Activated CD4-positive, CD25-positive, alpha-beta regulatory T cell treated with anti-CD3 and anti-CD28 coated beads, Interleukin-2, amount 50 U/mL, for 24 hours (primary cell): ENCODE data around the gene HOXA2.

Experiments
- ATAC-seq, 2 donors: fragments of 150-1000 bp; cut with Tn5 transposase; one replicate each; pipeline ENCODE4 v1.10.0; 2021; ENCODE audit warnings: mild to moderate bottlenecking in 1 of 2, moderate library complexity in 1 of 2

The HOXA2 gene

GRCh38 chr7:27097686-27098577, 4.6 kb downstream of the HOXA2 start:
- no peak for ATAC-seq

- ATAC-seq, result no peak
Observed at GRCh38 chr7:27096768-27097514, 5.5 kb downstream of the HOXA2 start.

GRCh38 chr7:27095897-27096767, 6.4 kb downstream of the HOXA2 start, which contains the start of gene HOXA1:
TSS of gene HOXA1 (minus strand) at chr7:27096000. CDS start at chr7:27095912, 88 bp downstream.
- ATAC-seq, result peak; percentile 91 to 93

GRCh38 chr7:27095050-27095896, 7.2 kb downstream of the HOXA2 start:
- ATAC-seq, result peak; percentile 2 to 15

- no peak for ATAC-seq
Observed at GRCh38 chr7:27094304-27095049, 8.0 kb downstream of the HOXA2 start.

GRCh38 chr7:27093184-27093895, 9.1 kb downstream of the HOXA2 start:
- no peak for ATAC-seq

- ATAC-seq, result no peak
Observed at GRCh38 chr7:27092819-27093110, 9.7 kb downstream of the HOXA2 start.

- no peak for ATAC-seq
Observed at GRCh38 chr7:27091941-27092818, 10.3 kb downstream of the HOXA2 start.

- no peak for ATAC-seq
Observed at GRCh38 chr7:27091105-27091504, 11.4 kb downstream of the HOXA2 start.

- ATAC-seq, result no peak
Observed at GRCh38 chr7:27088002-27088922, 14.2 kb downstream of the HOXA2 start.

- ATAC-seq, result no peak
Observed at GRCh38 chr7:27083646-27084045, 18.8 kb downstream of the HOXA2 start.

GRCh38 chr7:27082171-27082570, 20.3 kb downstream of the HOXA2 start:
- no peak for ATAC-seq

- no peak for ATAC-seq
Observed at GRCh38 chr7:27080844-27081436, 21.5 kb downstream of the HOXA2 start.

GRCh38 chr7:27079234-27079975, 23.1 kb downstream of the HOXA2 start:
- peak in 1 of 2 donors; percentile 27 for ATAC-seq

GRCh38 chr7:27078616-27079233, 23.8 kb downstream of the HOXA2 start:
- no peak for ATAC-seq

- no peak for ATAC-seq
Observed at GRCh38 chr7:27073076-27073475, 29.4 kb downstream of the HOXA2 start.
